ENCODE results near the gene SLN. TPM values are rescaled to one million over a fixed set of nuclear protein-coding genes. Genes with fewer than 3 reads are reported as not detected.

SLN gene
- total and polyA plus RNA-seq, 10 of the 15 experiments (the other 5 are each of a cell fraction or from before 2014, with no cell fraction given) = 0.39 TPM; not detected in 9

- in situ Hi-C loops (cut with MboI) (no loop called here), intact Hi-C loops (cut with micrococcal nuclease; ENCODE audit: unreplicated experiment) (no loop called here)
- FAIRE-seq = no peak
- DNase-seq (ENCODE audit: low read depth, low spot score) = no peak
- ATAC-seq = no peak
- H3K9me3 ChIP-seq (replicated peaks; ENCODE audit: control insufficient read depth, insufficient read depth, low read length) = no peaks in the 10 kb centered on the region
- RAD21 ChIA-PET (ENCODE audit: unreplicated experiment) = interaction anchor here (1.9 kb wide), 1 partner anchor 8 kb away, joined by 5 read pairs; no protein-coding TSS in a partner anchor
- no peak overlapping the region for H3K4me3 ChIP-seq
- H2AFZ ChIP-seq (ENCODE audit: control insufficient read depth, low read depth, low read length) = no peak overlapping the region
- WGBS (ENCODE audit: insufficient coverage, insufficient replicate concordance, low lambda C conversion rate, missing lambda C conversion rate) = 47% methylated on average over 6 of the region's 6 CpGs
- H3K27me3 ChIP-seq (replicated peaks in 1 of 2; ENCODE audit: control insufficient read depth in 2 of 2, insufficient read depth in 2 of 2, low read length in 1 of 2) = peaks cover 0 to under 1% of the 10 kb centered on the region in 2 experiments; a peak in 1 of 4 replicates
- BruUV-seq (replicated peaks) = no TSS peak
- CTCF ChIA-PET = interaction anchor here (1.0 to 14.1 kb wide), 4 partner anchors 9 to 127 kb away, joined by 3 to 536 read pairs (median 8); partner anchors contain the start of gene ALKBH8
- TF ChIP-seq JUND (IDR thresholded peaks at IDR 0.05; ENCODE audit: low read depth, low read length) = no peak
- TF ChIP-seq POLR2AphosphoS2 (IDR thresholded peaks at IDR 0.05; ENCODE audit: low read depth, low read length) = no peak
- no peak for TF ChIP-seq RBBP5 (conservative IDR thresholded peaks at IDR 0.05)
- TF ChIP-seq PBX3 (IDR thresholded peaks at IDR 0.05; ENCODE audit: insufficient replicate concordance, low read depth, low read length) = no peak
- TF ChIP-seq ZBED1 (IDR thresholded peaks at IDR 0.05; ENCODE audit: borderline replicate concordance) = no peak
- no peak for TF ChIP-seq WRNIP1 (IDR thresholded peaks at IDR 0.05; ENCODE audit: borderline replicate concordance, low read depth, low read length)
- no peak for TF ChIP-seq IRF4 (IDR thresholded peaks at IDR 0.05; ENCODE audit: low read depth, low read length)
- no peak for TF ChIP-seq JUNB (IDR thresholded peaks at IDR 0.05)
- TF ChIP-seq NFYA (IDR thresholded peaks at IDR 0.05; ENCODE audit: borderline replicate concordance, low read depth, low read length) = no peak
- TF ChIP-seq MAX (IDR thresholded peaks at IDR 0.05; ENCODE audit: low read depth, low read length) = no peak
- TF ChIP-seq FOXM1 (IDR thresholded peaks at IDR 0.05; ENCODE audit: low read depth, low read length) = no peak
- TF ChIP-seq PAX5 (IDR thresholded peaks at IDR 0.05; ENCODE audit: borderline replicate concordance, low read depth, low read length) = no peak
- TF ChIP-seq ZBTB40 (IDR thresholded peaks at IDR 0.05; ENCODE audit: borderline replicate concordance) = no peak
- TF ChIP-seq PML (IDR thresholded peaks at IDR 0.05; ENCODE audit: low read length) = no peak
- no peaks in the 10 kb centered on the region for H3K36me3 ChIP-seq (ENCODE audit: control insufficient read depth in 2 of 2, insufficient read depth in 2 of 2, low read length in 1 of 2)
- POLR2A ChIA-PET = no interaction called here
- SMC1A ChIA-PET (ENCODE audit: uncharacterized antibody, unreplicated experiment) = interaction anchor here (0.7 to 1.5 kb wide), 2 partner anchors 9 to 122 kb away, joined by 3 to 9 read pairs; no protein-coding TSS in a partner anchor
- H4K20me1 ChIP-seq (ENCODE audit: control insufficient read depth, insufficient read depth) = no peaks in the 10 kb centered on the region
- no peak overlapping the region for H3K27ac ChIP-seq (ENCODE audit: control insufficient read depth, insufficient read depth)
- H3K79me2 ChIP-seq (ENCODE audit: control insufficient read depth, insufficient read depth, low read length) = no peaks in the 10 kb centered on the region
- no peaks in the 10 kb centered on the region for H3K4me1 ChIP-seq (ENCODE audit: control insufficient read depth, insufficient read depth, low read length)
- H3K9ac ChIP-seq (ENCODE audit: control insufficient read depth, insufficient read depth, low read length) = no peak overlapping the region
- H3K4me2 ChIP-seq (ENCODE audit: control insufficient read depth, insufficient read depth) = no peak overlapping the region
Measured at GRCh38 chr11:107697291-107697690, 14.6 kb downstream of the SLN start.

All from GM12878 (cell line).